OCI-LY7 (cell line): ENCODE results near the gene ALG11. TPM values are rescaled to one million over a fixed set of nuclear protein-coding genes. Genes with fewer than 3 reads are reported as not detected.

Source experiments
- total RNA-seq, 2 experiments: library from RNA; depleted of rRNA in 1 of 2; stranded (reverse); fragments of >200 nt in 1 of 2; shearing (Covaris generic) in 1 of 2; gene quantifications; 2 replicates each; pipeline ENCODE4 v1.2.3, GENCODE V29; 2014 to 2022

ALG11 gene
- total RNA-seq, 2 experiments from 2014 or later, result 14.1 to 19.4 TPM

Other genes with a start within 250 kb of the ALG11 start
- gene DHRS12, start 208.2 kb upstream of the ALG11 start, total RNA-seq (2014; rRNA removed; shearing (Covaris generic)), result 3.4 and 3.5 TPM in 2 replicates
- 11.9 and 12.5 TPM in 2 replicates for gene DHRS12, start 208.2 kb upstream of the ALG11 start, total RNA-seq (2022)
- gene TMEM272, start 167.2 kb upstream of the ALG11 start, total RNA-seq (2014; rRNA removed; shearing (Covaris generic)), result 0.41 and 0.75 TPM in 2 replicates
- gene TMEM272, start 167.2 kb upstream of the ALG11 start, total RNA-seq (2022), result 0.46 and 0.90 TPM in 2 replicates
- not detected in 2 replicates for gene CCDC70, start 150.4 kb upstream of the ALG11 start, total RNA-seq (2014; rRNA removed; shearing (Covaris generic))
- gene CCDC70, start 150.4 kb upstream of the ALG11 start, total RNA-seq (2022), result not detected in 2 replicates
- 0.39 and 0.76 TPM in 2 replicates for gene ATP7B, start 948 bp upstream of the ALG11 start, total RNA-seq (2014; rRNA removed; shearing (Covaris generic))
- 0.40 and 0.53 TPM in 2 replicates for gene ATP7B, start 948 bp upstream of the ALG11 start, total RNA-seq (2022)
- 7.3 and 9.0 TPM in 2 replicates for gene UTP14C, start 12.3 kb downstream of the ALG11 start, total RNA-seq (2014; rRNA removed; shearing (Covaris generic))
- 10.0 and 11.5 TPM in 2 replicates for gene UTP14C, start 12.3 kb downstream of the ALG11 start, total RNA-seq (2022)
- 0.22 TPM in 1 of 2 replicates, not detected in the other for gene NEK5, start 116.7 kb downstream of the ALG11 start, total RNA-seq (2014; rRNA removed; shearing (Covaris generic))
- 0.15 TPM in 1 of 2 replicates, not detected in the other for gene NEK5, start 116.7 kb downstream of the ALG11 start, total RNA-seq (2022)
- 18.2 and 28.4 TPM in 2 replicates for gene NEK3, start 147.2 kb downstream of the ALG11 start, total RNA-seq (2014; rRNA removed; shearing (Covaris generic))
- 32.2 and 37.0 TPM in 2 replicates for gene NEK3, start 147.2 kb downstream of the ALG11 start, total RNA-seq (2022)